ENCODE measurements around the gene ARHGAP1. TPM values are rescaled to one million over a fixed set of nuclear protein-coding genes. Genes with fewer than 3 reads are reported as not detected.

Gene ARHGAP1
- total RNA-seq, 1 experiment from 2014 or later: 16.1 TPM

- H3F3A ChIP-seq (ENCODE audit: low read length, unreplicated experiment): no peaks in the 10 kb centered on the region
- H3K9me3 ChIP-seq (ENCODE audit: low read length): no peaks in the 10 kb centered on the region
- H3K4me1 ChIP-seq (ENCODE audit: insufficient read depth, low read length): no peaks in the 10 kb centered on the region
- no peaks in the 10 kb centered on the region for H3K9me2 ChIP-seq (replicated peaks; ENCODE audit: low read length)
- no TSS peak for BruUV-seq (replicated peaks)
- TF ChIP-seq CTCF (conservative IDR thresholded peaks at IDR 0.05; ENCODE audit: low read depth, low read length) (no peak), EZH2phosphoT487 (IDR thresholded peaks at IDR 0.05; ENCODE audit: borderline replicate concordance, low read length) (no peak), EZH2 (IDR thresholded peaks at IDR 0.05; ENCODE audit: low read length, unreplicated experiment) (no peak)
- no peaks in the 10 kb centered on the region for H3K79me2 ChIP-seq (ENCODE audit: low read length)
- H3K4me3 ChIP-seq (ENCODE audit: low read length): no peak overlapping the region
- no peak overlapping the region for H3K4me2 ChIP-seq (ENCODE audit: low read length)
- CTCF ChIA-PET: no interaction called here
- no peaks in the 10 kb centered on the region for H3K27me3 ChIP-seq (ENCODE audit: low read length)
- peaks cover 12% of the 10 kb centered on the region for H3K36me3 ChIP-seq (ENCODE audit: low read depth, low read length)
- intact Hi-C loops (cut with micrococcal nuclease): no loop called here
- H2AFZ ChIP-seq (ENCODE audit: low read length): no peak overlapping the region
- no peaks in the 10 kb centered on the region for H4K20me1 ChIP-seq (ENCODE audit: low read length)
- H3K9ac ChIP-seq (ENCODE audit: low read length): no peak overlapping the region
- POLR2A ChIA-PET (ENCODE audit: unreplicated experiment): interaction anchor here (0.6 kb wide), 1 partner anchor 739 kb away, joined by 6 read pairs; no protein-coding TSS in a partner anchor
- H3K27ac ChIP-seq (ENCODE audit: low read length): no peak overlapping the region
- ATAC-seq: peak; percentile 53
- peak; percentile 4 for DNase-seq
Observed at GRCh38 chr11:46663277-46663940, 37.0 kb downstream of the ARHGAP1 start.

- Histone ChIP-seq H4K20me1 (ENCODE audit: low read length) (no peaks in the 10 kb centered on the region), H3K4me2 (ENCODE audit: low read length) (no peak overlapping the region), H2AFZ (ENCODE audit: low read length) (no peak overlapping the region), H3K4me3 (ENCODE audit: low read length) (no peak overlapping the region), H3K27ac (ENCODE audit: low read length) (no peak overlapping the region), H3K9me2 (replicated peaks; ENCODE audit: low read length) (no peaks in the 10 kb centered on the region), H3K9me3 (ENCODE audit: low read length) (no peaks in the 10 kb centered on the region), H3K9ac (ENCODE audit: low read length) (no peak overlapping the region), H3F3A (ENCODE audit: low read length, unreplicated experiment) (no peaks in the 10 kb centered on the region), H3K4me1 (ENCODE audit: insufficient read depth, low read length) (no peaks in the 10 kb centered on the region), H3K27me3 (ENCODE audit: low read length) (no peaks in the 10 kb centered on the region), H3K79me2 (ENCODE audit: low read length) (no peaks in the 10 kb centered on the region), H3K36me3 (ENCODE audit: low read depth, low read length) (peaks cover 13% of the 10 kb centered on the region)
- ChIA-PET CTCF (no interaction called here), POLR2A (ENCODE audit: unreplicated experiment) (no interaction called here)
- BruUV-seq (replicated peaks): no TSS peak
- no peak for DNase-seq
- intact Hi-C loops (cut with micrococcal nuclease): no loop called here
- TF ChIP-seq CTCF (conservative IDR thresholded peaks at IDR 0.05; ENCODE audit: low read depth, low read length): no peak
- no peak for TF ChIP-seq EZH2 (IDR thresholded peaks at IDR 0.05; ENCODE audit: low read length, unreplicated experiment)
- no peak for ATAC-seq
Observed at GRCh38 chr11:46662366-46662765, 38.1 kb downstream of the ARHGAP1 start.

DNA sequence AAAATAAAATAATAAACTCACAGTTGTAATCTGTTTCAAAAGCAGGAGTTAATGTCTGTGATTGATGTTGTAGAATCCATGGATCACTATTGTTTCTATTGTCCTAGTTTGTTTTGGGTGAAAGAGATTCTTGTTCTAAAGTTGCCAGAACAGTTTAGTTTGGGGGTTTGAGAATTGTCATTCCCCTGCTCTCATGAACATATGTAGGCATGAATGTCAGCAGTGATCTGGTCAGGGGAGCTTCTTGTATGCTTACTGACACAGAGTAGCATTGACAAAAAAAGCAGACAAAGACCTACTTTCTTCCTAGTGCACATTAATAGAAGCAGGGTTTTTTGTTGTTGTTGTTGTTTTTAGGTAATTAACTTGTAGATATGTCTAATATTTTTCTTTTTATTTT is 38.6 kb downstream of the ARHGAP1 start:
- no peak for TF ChIP-seq CTCF (conservative IDR thresholded peaks at IDR 0.05; ENCODE audit: low read depth, low read length)
- TF ChIP-seq EZH2phosphoT487 (IDR thresholded peaks at IDR 0.05; ENCODE audit: borderline replicate concordance, low read length): no peak
- TF ChIP-seq EZH2 (IDR thresholded peaks at IDR 0.05; ENCODE audit: low read length, unreplicated experiment): no peak
- ATAC-seq: no peak

More for the DNA sequence above, 38.6 kb downstream of the ARHGAP1 start:
- Histone ChIP-seq H3K9me2 (replicated peaks; ENCODE audit: low read length) (no peaks in the 10 kb centered on the region), H2AFZ (ENCODE audit: low read length) (no peak overlapping the region), H3K27ac (ENCODE audit: low read length) (no peak overlapping the region), H3K4me1 (ENCODE audit: insufficient read depth, low read length) (no peaks in the 10 kb centered on the region), H3K4me3 (ENCODE audit: low read length) (no peak overlapping the region), H3K9me3 (ENCODE audit: low read length) (no peaks in the 10 kb centered on the region), H4K20me1 (ENCODE audit: low read length) (no peaks in the 10 kb centered on the region), H3K4me2 (ENCODE audit: low read length) (no peak overlapping the region), H3K36me3 (ENCODE audit: low read depth, low read length) (peaks cover 13% of the 10 kb centered on the region), H3K79me2 (ENCODE audit: low read length) (no peaks in the 10 kb centered on the region), H3K27me3 (ENCODE audit: low read length) (no peaks in the 10 kb centered on the region), H3K9ac (ENCODE audit: low read length) (no peak overlapping the region), H3F3A (ENCODE audit: low read length, unreplicated experiment) (no peaks in the 10 kb centered on the region)
- intact Hi-C loops (cut with micrococcal nuclease): no loop called here
- DNase-seq: no peak
- CTCF ChIA-PET: no interaction called here
- BruUV-seq (replicated peaks): no TSS peak
- POLR2A ChIA-PET (ENCODE audit: unreplicated experiment): interaction anchor here (0.6 kb wide), 1 partner anchor 66 kb away, joined by 7 read pairs; no protein-coding TSS in a partner anchor

Measured in PC-3 (cell line).